Mesothelial cell of epicardium (in vitro differentiated cells): ENCODE data around the gene CNTNAP5. TPM values are rescaled to one million over a fixed set of nuclear protein-coding genes. Genes with fewer than 3 reads are reported as not detected.

Experiments used
- DNase-seq, 2 experiments: peaks; one replicate each; pipeline ENCODE4 v3.0.0; 2021; ENCODE audit warnings: low spot score in 2 of 2; ENCODE audit not compliant: unreplicated experiment in 2 of 2
- H3K27ac Mint-ChIP-seq: 2 replicates; pipeline ENCODE4 v1.8.0; 2021; ENCODE audit warnings: mixed read lengths
- H3K27me3 Mint-ChIP-seq: 2 replicates; pipeline ENCODE4 v1.8.0; 2021; ENCODE audit warnings: low read depth, mixed read lengths
- H3K36me3 Mint-ChIP-seq: 2 replicates; pipeline ENCODE4 v1.8.0; 2021; ENCODE audit warnings: mixed read lengths
- H3K4me1 Mint-ChIP-seq: 2 replicates; pipeline ENCODE4 v1.8.0; 2021; ENCODE audit warnings: mixed read lengths
- H3K4me3 Mint-ChIP-seq: 2 replicates; pipeline ENCODE4 v1.8.0; 2021; ENCODE audit warnings: mild to moderate bottlenecking, moderate library complexity, mixed read lengths
- H3K9me3 Mint-ChIP-seq: 2 replicates; pipeline ENCODE4 v1.8.0; 2021; ENCODE audit warnings: mixed read lengths
- total RNA-seq: library from RNA; stranded (reverse); gene quantifications from 3 replicates; pipeline ENCODE4 v1.2.1, GENCODE V29; 2021
- TF ChIP-seq, protein P1 (sequence below): fragments of 200-600 bp; sonication (generic); IDR thresholded peaks from one replicate; pipeline ENCODE4 v1.5.0; 2021; ENCODE audit warnings: antibody characterized with exemption; ENCODE audit not compliant: unreplicated experiment

The CNTNAP5 gene
- total RNA-seq, 1 donor from 2014 or later = 0.22 TPM

DNA sequence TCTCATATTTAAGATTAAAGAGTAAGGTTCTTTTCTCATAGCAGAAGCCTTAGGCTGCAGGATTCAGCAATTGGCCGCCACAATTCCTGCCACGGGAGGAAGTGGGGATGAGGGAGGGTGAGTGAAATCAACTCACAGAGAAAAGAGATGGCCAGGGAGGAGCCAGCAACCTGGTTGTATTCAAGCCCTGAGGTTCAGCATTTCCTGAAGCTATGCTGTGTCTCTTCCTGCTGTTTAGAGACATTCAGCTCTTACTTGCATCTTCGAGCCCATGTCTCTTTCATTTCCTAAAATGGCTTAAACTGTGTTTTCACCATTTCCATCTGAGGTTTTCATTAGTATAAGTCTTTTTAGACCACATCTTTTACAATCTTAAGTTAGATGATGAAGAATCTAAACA lies 522.6 kb downstream of the CNTNAP5 start:
- DNase-seq = no peak
- no peaks in the 10 kb centered on the region for H3K36me3 Mint-ChIP-seq
- H3K27ac Mint-ChIP-seq = no peak overlapping the region
- no peak overlapping the region for H3K4me3 Mint-ChIP-seq
- peaks cover 29% of the 10 kb centered on the region for H3K27me3 Mint-ChIP-seq
- TF ChIP-seq, protein P1, sequence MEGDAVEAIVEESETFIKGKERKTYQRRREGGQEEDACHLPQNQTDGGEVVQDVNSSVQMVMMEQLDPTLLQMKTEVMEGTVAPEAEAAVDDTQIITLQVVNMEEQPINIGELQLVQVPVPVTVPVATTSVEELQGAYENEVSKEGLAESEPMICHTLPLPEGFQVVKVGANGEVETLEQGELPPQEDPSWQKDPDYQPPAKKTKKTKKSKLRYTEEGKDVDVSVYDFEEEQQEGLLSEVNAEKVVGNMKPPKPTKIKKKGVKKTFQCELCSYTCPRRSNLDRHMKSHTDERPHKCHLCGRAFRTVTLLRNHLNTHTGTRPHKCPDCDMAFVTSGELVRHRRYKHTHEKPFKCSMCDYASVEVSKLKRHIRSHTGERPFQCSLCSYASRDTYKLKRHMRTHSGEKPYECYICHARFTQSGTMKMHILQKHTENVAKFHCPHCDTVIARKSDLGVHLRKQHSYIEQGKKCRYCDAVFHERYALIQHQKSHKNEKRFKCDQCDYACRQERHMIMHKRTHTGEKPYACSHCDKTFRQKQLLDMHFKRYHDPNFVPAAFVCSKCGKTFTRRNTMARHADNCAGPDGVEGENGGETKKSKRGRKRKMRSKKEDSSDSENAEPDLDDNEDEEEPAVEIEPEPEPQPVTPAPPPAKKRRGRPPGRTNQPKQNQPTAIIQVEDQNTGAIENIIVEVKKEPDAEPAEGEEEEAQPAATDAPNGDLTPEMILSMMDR = no peak
- H3K9me3 Mint-ChIP-seq = no peaks in the 10 kb centered on the region
- no peaks in the 10 kb centered on the region for H3K4me1 Mint-ChIP-seq

DNA sequence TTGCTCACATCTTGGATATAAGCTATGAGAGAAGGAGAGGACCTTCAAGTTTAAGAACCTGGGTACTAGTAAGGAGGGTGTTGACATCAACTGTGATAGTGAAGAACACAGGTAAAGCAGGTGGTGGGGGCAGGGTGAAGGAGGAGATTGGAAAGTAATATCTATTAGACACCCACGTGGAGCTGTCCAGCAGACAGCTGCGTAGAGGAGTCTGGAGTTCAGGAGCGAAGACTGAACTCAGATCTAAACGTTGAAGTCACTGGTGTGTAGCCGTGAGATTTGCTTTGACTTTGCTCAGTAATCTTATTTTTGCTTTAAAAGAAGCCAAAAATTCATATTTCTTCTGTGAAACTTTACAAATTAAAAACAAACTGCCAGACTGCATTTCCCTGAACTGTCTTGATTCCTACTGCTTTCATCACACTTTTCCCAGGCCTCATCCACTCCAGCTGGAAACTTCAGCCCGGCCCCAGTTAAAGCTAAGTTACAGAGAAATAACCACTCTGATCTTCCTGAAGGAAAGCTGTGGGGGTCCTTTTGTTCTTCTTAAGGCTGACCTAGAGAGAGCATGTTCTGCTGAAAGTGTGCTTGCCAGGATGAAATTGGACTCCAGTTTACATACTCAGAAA lies 533.3 kb downstream of the CNTNAP5 start:
- H3K4me3 Mint-ChIP-seq = no peak overlapping the region
- H3K4me1 Mint-ChIP-seq = no peaks in the 10 kb centered on the region
- no peak for DNase-seq
- no peak overlapping the region for H3K27ac Mint-ChIP-seq
- peaks cover 23% of the 10 kb centered on the region for H3K27me3 Mint-ChIP-seq
- TF ChIP-seq, protein P1 = no peak
- H3K36me3 Mint-ChIP-seq = no peaks in the 10 kb centered on the region
- no peaks in the 10 kb centered on the region for H3K9me3 Mint-ChIP-seq

DNA sequence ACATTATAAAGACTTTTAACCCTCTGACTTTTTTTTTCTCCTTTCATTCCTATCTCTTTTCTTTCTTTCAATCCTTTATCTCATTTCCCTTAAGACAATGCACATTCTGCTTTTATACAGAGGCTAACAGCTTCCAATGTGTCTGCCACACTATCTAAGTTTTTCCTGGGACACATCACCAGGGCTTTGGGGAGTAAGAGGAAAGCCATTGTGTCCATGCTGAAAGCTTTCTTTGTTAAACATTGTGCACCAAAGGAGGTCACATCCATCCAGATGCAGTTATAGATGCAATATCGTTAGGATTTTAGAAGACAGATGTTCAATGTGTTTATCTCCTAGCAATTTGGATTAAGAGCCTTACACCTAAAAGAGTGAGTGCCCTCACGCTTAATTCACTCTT lies 534.1 kb downstream of the CNTNAP5 start:
- H3K27ac Mint-ChIP-seq = no peak overlapping the region
- TF ChIP-seq, protein P1 = no peak
- peaks cover 23% of the 10 kb centered on the region for H3K27me3 Mint-ChIP-seq
- no peak overlapping the region for H3K4me3 Mint-ChIP-seq
- H3K9me3 Mint-ChIP-seq = no peaks in the 10 kb centered on the region
- no peaks in the 10 kb centered on the region for H3K36me3 Mint-ChIP-seq
- DNase-seq = no peak
- H3K4me1 Mint-ChIP-seq = no peaks in the 10 kb centered on the region

DNA sequence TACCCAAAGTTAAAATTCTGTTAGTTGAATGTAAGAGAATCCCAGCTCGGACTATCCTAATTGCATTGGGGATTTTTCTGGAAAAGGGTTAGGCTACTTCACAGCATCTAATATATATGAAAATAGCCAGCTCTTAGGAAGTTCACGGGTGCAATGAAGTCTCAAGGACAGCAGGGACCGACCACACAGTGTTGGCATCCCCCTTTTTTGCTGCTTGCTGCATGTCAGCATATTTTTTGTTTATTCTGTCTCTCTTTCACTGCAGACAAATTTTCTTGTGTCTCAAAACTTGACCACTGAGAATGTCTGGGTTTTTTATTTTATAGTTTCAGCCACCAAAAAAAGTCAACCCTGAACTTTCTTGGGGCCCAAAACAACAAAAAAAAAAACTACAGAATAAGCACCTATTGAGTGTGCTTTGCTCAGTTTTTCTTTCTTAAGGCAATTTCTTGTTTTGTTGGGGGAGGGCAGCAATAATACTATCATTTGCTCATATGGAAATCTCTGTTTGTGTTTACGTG lies 535.6 kb downstream of the CNTNAP5 start:
- Mint-ChIP-seq H3K36me3 (no peaks in the 10 kb centered on the region), H3K9me3 (no peaks in the 10 kb centered on the region), H3K4me1 (no peaks in the 10 kb centered on the region), H3K4me3 (no peak overlapping the region), H3K27ac (no peak overlapping the region), H3K27me3 (peaks cover 23% of the 10 kb centered on the region)
- DNase-seq = no peak
- TF ChIP-seq, protein P1 = no peak

DNA sequence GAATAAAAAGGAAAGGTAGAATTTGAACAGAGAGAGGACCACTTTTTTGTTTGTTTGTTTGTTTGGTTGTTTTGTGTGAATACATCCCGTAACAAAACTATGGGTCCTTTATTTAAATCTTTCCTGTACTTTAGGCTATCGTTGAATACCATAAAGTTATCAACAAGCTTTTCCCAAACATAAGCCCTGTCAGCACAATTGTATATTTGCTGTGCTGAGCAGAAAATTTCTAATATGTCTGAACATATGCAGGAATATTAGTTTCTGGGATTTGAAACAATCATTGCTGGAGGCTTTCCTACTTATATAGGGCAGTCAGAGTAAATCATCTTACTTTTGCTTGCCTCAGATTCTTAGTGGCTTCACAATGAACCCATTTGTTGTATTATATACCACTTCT lies 536.4 kb downstream of the CNTNAP5 start:
- Mint-ChIP-seq H3K27me3 (peaks cover 18% of the 10 kb centered on the region), H3K36me3 (no peaks in the 10 kb centered on the region), H3K27ac (no peak overlapping the region), H3K4me1 (no peaks in the 10 kb centered on the region), H3K9me3 (peaks cover 5% of the 10 kb centered on the region), H3K4me3 (no peak overlapping the region)
- DNase-seq = no peak
- TF ChIP-seq, protein P1 = no peak
